ENCODE measurements around the gene CXCL8. TPM values are rescaled to one million over a fixed set of nuclear protein-coding genes. Genes with fewer than 3 reads are reported as not detected.
A peak's percentile ranks its signal among the peaks of the same experiment; 100 is the strongest.

The CXCL8 gene
- total and polyA plus RNA-seq, 9 of the 15 experiments (the other 6 are each of a cell fraction or from before 2014, with no cell fraction given): 1.6 to 7.7 (median 3.3) TPM

DNA sequence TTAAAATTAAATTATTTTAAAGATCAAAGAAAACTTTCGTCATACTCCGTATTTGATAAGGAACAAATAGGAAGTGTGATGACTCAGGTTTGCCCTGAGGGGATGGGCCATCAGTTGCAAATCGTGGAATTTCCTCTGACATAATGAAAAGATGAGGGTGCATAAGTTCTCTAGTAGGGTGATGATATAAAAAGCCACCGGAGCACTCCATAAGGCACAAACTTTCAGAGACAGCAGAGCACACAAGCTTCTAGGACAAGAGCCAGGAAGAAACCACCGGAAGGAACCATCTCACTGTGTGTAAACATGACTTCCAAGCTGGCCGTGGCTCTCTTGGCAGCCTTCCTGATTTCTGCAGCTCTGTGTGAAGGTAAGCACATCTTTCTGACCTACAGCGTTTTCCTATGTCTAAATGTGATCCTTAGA is at the start of gene CXCL8 (continued):
- TF ChIP-seq MED1 (CRISPR knock-in tag; IDR thresholded peaks at IDR 0.05; ENCODE audit: borderline replicate concordance) (no peak), RBM14 (IDR thresholded peaks at IDR 0.05; ENCODE audit: borderline replicate concordance, insufficient read depth, low read depth, low read length) (no peak), ZBTB17 (CRISPR knock-in tag; IDR thresholded peaks at IDR 0.05) (no peak), HIVEP1 (CRISPR knock-in tag; IDR thresholded peaks at IDR 0.05) (no peak), MECOM (CRISPR knock-in tag; IDR thresholded peaks at IDR 0.05) (no peak), RUNX1 (IDR thresholded peaks at IDR 0.05; ENCODE audit: low read depth) (no peak), ADNP (tag; IDR thresholded peaks at IDR 0.05) (no peak), BCOR (IDR thresholded peaks at IDR 0.05) (no peak), ZBTB1 (CRISPR knock-in tag; IDR thresholded peaks at IDR 0.05; ENCODE audit: borderline replicate concordance, low read depth) (no peak), RBM15 (IDR thresholded peaks at IDR 0.05; ENCODE audit: insufficient read depth, low read length) (no peak), ZNF274 (IDR thresholded peaks at IDR 0.05; ENCODE audit: borderline replicate concordance, low read depth, low read length) (no peak), MTA1 (IDR thresholded peaks at IDR 0.05; ENCODE audit: borderline replicate concordance) (peak; percentile 26; the same call in 1 of the 2 replicates), ZNF174 (CRISPR knock-in tag; IDR thresholded peaks at IDR 0.05) (no peak), SUPT5H (IDR thresholded peaks at IDR 0.05) (no peak), ZNF384 (IDR thresholded peaks at IDR 0.05; ENCODE audit: low read depth, low read length) (no peak), STAT5A (IDR thresholded peaks at IDR 0.05; ENCODE audit: borderline replicate concordance, low read length) (no peak), ZNF184 (CRISPR knock-in tag; IDR thresholded peaks at IDR 0.05) (no peak), ETV1 (tag; conservative IDR thresholded peaks at IDR 0.05; ENCODE audit: low read depth) (peak; percentile 91), DNMT1 (IDR thresholded peaks at IDR 0.05) (no peak), POLR3G (IDR thresholded peaks at IDR 0.05; ENCODE audit: extremely low read depth, insufficient read length, insufficient replicate concordance) (no peak), SMAD1 (IDR thresholded peaks at IDR 0.05; ENCODE audit: low read depth, low read length, partially characterized antibody) (peak; percentile 97), HMG20B (CRISPR knock-in tag; IDR thresholded peaks at IDR 0.05) (no peak), NFIC (IDR thresholded peaks at IDR 0.05) (peak; percentile 77), NFE2L1 (tag; IDR thresholded peaks at IDR 0.05; ENCODE audit: borderline replicate concordance, low read depth) (no peak), ZSCAN29 (IDR thresholded peaks at IDR 0.05) (no peak)
- TF ChIP-seq, protein P1, sequence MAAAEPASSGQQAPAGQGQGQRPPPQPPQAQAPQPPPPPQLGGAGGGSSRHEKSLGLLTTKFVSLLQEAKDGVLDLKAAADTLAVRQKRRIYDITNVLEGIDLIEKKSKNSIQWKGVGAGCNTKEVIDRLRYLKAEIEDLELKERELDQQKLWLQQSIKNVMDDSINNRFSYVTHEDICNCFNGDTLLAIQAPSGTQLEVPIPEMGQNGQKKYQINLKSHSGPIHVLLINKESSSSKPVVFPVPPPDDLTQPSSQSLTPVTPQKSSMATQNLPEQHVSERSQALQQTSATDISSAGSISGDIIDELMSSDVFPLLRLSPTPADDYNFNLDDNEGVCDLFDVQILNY (CRISPR knock-in tag; IDR thresholded peaks at IDR 0.05): no peak
- TF ChIP-seq, protein P2, sequence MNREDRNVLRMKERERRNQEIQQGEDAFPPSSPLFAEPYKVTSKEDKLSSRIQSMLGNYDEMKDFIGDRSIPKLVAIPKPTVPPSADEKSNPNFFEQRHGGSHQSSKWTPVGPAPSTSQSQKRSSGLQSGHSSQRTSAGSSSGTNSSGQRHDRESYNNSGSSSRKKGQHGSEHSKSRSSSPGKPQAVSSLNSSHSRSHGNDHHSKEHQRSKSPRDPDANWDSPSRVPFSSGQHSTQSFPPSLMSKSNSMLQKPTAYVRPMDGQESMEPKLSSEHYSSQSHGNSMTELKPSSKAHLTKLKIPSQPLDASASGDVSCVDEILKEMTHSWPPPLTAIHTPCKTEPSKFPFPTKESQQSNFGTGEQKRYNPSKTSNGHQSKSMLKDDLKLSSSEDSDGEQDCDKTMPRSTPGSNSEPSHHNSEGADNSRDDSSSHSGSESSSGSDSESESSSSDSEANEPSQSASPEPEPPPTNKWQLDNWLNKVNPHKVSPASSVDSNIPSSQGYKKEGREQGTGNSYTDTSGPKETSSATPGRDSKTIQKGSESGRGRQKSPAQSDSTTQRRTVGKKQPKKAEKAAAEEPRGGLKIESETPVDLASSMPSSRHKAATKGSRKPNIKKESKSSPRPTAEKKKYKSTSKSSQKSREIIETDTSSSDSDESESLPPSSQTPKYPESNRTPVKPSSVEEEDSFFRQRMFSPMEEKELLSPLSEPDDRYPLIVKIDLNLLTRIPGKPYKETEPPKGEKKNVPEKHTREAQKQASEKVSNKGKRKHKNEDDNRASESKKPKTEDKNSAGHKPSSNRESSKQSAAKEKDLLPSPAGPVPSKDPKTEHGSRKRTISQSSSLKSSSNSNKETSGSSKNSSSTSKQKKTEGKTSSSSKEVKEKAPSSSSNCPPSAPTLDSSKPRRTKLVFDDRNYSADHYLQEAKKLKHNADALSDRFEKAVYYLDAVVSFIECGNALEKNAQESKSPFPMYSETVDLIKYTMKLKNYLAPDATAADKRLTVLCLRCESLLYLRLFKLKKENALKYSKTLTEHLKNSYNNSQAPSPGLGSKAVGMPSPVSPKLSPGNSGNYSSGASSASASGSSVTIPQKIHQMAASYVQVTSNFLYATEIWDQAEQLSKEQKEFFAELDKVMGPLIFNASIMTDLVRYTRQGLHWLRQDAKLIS (CRISPR knock-in tag; IDR thresholded peaks at IDR 0.05): 0 out of 2 replicates have a peak, but pooled peaks have one; percentile 23
- TF ChIP-seq, protein P3, sequence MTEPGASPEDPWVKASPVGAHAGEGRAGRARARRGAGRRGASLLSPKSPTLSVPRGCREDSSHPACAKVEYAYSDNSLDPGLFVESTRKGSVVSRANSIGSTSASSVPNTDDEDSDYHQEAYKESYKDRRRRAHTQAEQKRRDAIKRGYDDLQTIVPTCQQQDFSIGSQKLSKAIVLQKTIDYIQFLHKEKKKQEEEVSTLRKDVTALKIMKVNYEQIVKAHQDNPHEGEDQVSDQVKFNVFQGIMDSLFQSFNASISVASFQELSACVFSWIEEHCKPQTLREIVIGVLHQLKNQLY (CRISPR knock-in tag; conservative IDR thresholded peaks at IDR 0.05): no peak
